ENCODE measurements around the gene MNDA. TPM values are rescaled to one million over a fixed set of nuclear protein-coding genes. Genes with fewer than 3 reads are reported as not detected.

Gene MNDA
- total RNA-seq, 2 experiments from 2014 or later, result not detected

DNA sequence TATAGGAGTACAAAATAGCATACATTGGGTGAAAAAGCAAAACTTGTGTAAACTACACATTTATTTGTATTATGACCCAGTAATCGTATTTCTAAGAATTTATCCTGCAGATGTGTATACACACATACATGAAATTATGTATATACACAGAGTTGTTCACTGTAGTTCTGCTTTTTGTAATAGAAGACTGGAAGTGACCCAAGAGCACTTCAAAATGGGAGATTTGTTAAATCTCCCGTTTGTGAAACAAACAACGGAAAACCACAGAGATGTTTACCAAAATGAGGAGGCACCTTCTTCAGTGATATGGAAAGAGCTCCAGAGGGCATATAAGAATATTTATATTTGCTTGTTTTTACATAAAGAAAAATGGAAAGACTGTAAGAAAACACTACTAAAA lies 18.0 kb upstream of the MNDA start:
- intact Hi-C loops (cut with micrococcal nuclease), result no loop called here
- CTCF ChIA-PET, result interaction anchor here (0.6 kb wide), 1 partner anchor 259 kb away, joined by 4 read pairs; no protein-coding TSS in a partner anchor
- no peaks in the 10 kb centered on the region for H3K4me1 Mint-ChIP-seq (ENCODE audit: low read depth)
- no peaks in the 10 kb centered on the region for H3K9me3 Mint-ChIP-seq
- DNase-seq, result no peak
- no peak overlapping the region for H3K4me3 Mint-ChIP-seq
- peaks cover 1% of the 10 kb centered on the region for H3K27me3 Mint-ChIP-seq (ENCODE audit: low read depth)
- H3K27ac Mint-ChIP-seq, result no peak overlapping the region
- no peaks in the 10 kb centered on the region for H3K36me3 Mint-ChIP-seq (ENCODE audit: low read depth)

DNA sequence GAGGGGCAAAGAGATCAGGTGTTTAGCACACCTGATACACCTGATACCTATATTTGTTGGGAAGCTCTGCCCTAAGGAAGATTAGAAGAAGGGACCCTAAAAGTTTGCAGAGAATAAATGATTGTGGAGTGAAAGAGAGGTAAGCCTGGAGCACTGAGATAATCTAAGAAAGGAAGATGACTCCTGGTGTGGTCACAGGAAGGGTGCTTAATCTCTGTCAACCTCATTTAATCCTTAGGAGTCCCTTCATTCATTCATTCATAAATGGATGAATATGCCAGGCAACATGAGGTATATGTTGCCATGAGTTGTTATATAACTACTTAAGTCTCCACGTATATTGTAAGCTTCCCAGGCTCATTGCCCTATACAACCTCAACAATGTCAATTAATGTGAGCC lies 16.2 kb upstream of the MNDA start:
- intact Hi-C loops (cut with micrococcal nuclease), result loop anchor here (5.0 kb wide), 1 partner anchor 182 kb away; no protein-coding TSS in a partner anchor
- CTCF ChIA-PET, result no interaction called here

DNA sequence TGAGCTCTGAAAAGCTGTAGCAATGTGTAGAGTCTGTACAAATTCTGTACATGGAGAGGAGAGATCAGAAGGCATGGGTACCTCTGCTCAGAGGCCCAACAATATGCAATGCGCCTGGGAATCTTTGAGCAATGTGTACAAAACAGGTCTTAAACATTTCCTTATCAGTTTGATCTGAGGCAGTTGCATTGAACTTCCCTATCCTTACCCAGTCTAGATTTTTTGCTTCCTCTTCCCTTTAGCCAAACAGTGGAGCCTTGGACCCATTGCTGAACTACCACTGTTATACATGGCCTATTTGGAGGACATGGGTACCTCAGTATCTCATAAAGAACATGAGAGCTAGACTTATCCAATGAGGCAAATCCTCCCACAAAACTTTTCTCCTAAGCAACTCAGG lies 12.6 kb upstream of the MNDA start:
- Mint-ChIP-seq H3K27me3 (ENCODE audit: low read depth) (peaks cover 7% of the 10 kb centered on the region), H3K36me3 (ENCODE audit: low read depth) (no peaks in the 10 kb centered on the region), H3K27ac (no peak overlapping the region), H3K4me1 (ENCODE audit: low read depth) (peaks cover 12% of the 10 kb centered on the region), H3K9me3 (no peaks in the 10 kb centered on the region), H3K4me3 (no peak overlapping the region)
- CTCF ChIA-PET, result interaction anchor here (0.8 to 1.8 kb wide), 3 partner anchors 14 to 180 kb away, joined by 3 to 5 read pairs (median 3); no protein-coding TSS in a partner anchor
- DNase-seq, result no peak
- intact Hi-C loops (cut with micrococcal nuclease), result loop anchor here (5.0 kb wide), 1 partner anchor 179 kb away; no protein-coding TSS in a partner anchor

More for the DNA sequence above, 16.2 kb upstream of the MNDA start:
- DNase-seq, result no peak
- Mint-ChIP-seq H3K4me3 (no peak overlapping the region), H3K4me1 (ENCODE audit: low read depth) (peaks cover 12% of the 10 kb centered on the region), H3K36me3 (ENCODE audit: low read depth) (no peaks in the 10 kb centered on the region), H3K27me3 (ENCODE audit: low read depth) (peaks cover 1% of the 10 kb centered on the region), H3K9me3 (no peaks in the 10 kb centered on the region), H3K27ac (no peak overlapping the region)

DNA sequence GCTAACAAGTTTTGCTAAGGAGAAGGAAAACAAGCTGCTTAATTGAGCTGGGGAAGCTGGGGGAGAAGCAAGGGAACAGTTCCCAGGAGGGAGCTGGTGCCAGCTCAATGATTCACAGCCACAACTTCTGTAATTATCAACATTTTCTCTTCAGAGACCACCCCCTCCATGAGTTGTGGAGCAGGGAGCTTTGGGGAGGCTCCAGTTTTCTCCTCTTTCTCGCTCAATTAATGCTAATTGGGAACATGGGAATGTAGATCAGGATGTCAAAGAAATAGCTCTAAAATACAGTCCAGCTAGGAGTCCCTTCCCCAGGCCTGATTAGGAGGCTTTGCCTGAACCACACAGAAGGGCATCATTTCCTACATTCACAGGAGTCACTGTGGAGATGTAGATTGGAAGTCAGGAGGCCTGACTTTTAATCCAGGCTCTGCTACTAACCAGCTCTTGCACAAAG lies 12.1 kb upstream of the MNDA start:
- intact Hi-C loops (cut with micrococcal nuclease), result loop anchor here (1.0 to 5.0 kb wide), 2 partner anchors 150 to 178 kb away; no protein-coding TSS in a partner anchor
- Mint-ChIP-seq H3K9me3 (no peaks in the 10 kb centered on the region), H3K4me1 (ENCODE audit: low read depth) (peaks cover 12% of the 10 kb centered on the region), H3K36me3 (ENCODE audit: low read depth) (no peaks in the 10 kb centered on the region), H3K4me3 (no peak overlapping the region), H3K27me3 (ENCODE audit: low read depth) (peaks cover 8% of the 10 kb centered on the region), H3K27ac (no peak overlapping the region)
- DNase-seq, result no peak
- CTCF ChIA-PET, result interaction anchor here (0.8 to 1.8 kb wide), 3 partner anchors 14 to 179 kb away, joined by 3 to 5 read pairs (median 3); no protein-coding TSS in a partner anchor

DNA sequence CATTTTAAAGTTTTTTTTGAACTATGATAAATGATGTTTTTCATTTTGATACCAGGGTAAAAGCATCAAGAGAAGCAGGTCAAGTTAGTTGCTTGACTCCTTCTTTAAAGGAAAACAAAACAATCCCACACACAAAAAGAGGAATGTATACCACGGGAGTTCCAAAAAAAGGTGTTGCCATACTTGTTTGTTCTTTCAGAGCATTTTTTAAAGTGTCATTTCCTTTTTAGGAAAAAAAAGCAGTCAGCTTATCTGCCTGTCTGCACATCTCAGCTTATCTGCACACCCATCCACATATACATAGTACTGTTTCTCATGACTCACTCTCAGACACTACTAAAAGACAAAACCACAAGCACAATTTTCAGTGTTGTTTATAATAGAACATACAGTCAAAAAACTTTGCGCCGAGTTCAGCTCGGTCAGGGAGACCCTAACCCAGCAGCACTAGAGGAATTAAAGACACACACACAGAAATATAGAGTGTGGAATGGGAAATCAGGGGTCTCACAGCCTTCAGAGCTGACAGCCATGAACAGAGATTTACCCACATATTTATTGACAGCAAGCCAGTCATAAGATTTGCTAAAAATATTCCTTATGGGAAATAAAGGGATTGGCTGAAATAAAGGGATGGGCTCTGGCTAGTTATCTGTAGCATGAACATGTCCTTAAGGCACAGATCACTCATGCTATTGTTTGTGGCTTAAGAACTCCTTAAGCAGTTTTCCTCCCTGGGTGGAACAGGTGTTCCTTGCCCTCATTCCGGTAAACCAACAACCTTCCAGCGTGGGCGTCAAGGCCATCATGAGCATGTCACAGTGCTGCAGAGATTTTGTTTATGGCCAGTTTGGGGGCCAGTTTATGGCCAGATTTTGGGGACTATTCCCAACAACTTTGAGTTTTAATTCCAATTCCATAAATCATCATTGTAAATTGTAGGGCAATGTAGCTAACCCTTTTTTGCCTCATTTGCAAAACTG lies 11.4 kb upstream of the MNDA start:
- Mint-ChIP-seq H3K36me3 (ENCODE audit: low read depth) (no peaks in the 10 kb centered on the region), H3K4me1 (ENCODE audit: low read depth) (peaks cover 12% of the 10 kb centered on the region), H3K9me3 (no peaks in the 10 kb centered on the region), H3K4me3 (no peak overlapping the region), H3K27ac (no peak overlapping the region), H3K27me3 (ENCODE audit: low read depth) (peaks cover 15% of the 10 kb centered on the region)
- intact Hi-C loops (cut with micrococcal nuclease), result loop anchor here (1.0 to 5.0 kb wide), 2 partner anchors 150 to 178 kb away; no protein-coding TSS in a partner anchor
- DNase-seq, result peak; percentile 7
- CTCF ChIA-PET, result interaction anchor here (0.8 to 1.8 kb wide), 2 partner anchors 13 to 178 kb away, joined by 3 to 5 read pairs; no protein-coding TSS in a partner anchor

DNA sequence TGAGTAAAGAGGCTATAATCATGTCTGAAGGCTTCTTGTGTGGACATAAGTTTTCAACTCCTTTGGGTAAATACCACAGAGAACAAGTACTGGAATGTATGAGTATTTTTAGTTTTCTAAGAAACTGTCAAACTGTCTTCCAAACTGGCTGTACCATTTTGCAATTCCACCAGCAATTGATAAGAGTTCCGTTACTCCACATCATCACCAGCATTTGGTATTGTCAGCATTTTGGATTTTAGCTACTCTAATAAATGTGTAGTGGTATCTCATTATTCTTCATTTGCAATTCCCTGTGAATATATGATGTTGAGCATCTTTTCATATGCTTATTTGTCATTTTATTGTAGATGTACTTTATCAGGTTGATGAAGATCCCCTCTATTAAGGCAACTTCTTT lies 9.4 kb upstream of the MNDA start:
- Mint-ChIP-seq H3K27ac (no peak overlapping the region), H3K9me3 (no peaks in the 10 kb centered on the region), H3K27me3 (ENCODE audit: low read depth) (peaks cover 15% of the 10 kb centered on the region), H3K4me3 (no peak overlapping the region), H3K36me3 (ENCODE audit: low read depth) (no peaks in the 10 kb centered on the region), H3K4me1 (ENCODE audit: low read depth) (peaks cover 12% of the 10 kb centered on the region)
- no peak for DNase-seq
- CTCF ChIA-PET, result interaction anchor here (0.6 kb wide), 1 partner anchor 29 kb away, joined by 9 read pairs; no protein-coding TSS in a partner anchor
- intact Hi-C loops (cut with micrococcal nuclease), result no loop called here

DNA sequence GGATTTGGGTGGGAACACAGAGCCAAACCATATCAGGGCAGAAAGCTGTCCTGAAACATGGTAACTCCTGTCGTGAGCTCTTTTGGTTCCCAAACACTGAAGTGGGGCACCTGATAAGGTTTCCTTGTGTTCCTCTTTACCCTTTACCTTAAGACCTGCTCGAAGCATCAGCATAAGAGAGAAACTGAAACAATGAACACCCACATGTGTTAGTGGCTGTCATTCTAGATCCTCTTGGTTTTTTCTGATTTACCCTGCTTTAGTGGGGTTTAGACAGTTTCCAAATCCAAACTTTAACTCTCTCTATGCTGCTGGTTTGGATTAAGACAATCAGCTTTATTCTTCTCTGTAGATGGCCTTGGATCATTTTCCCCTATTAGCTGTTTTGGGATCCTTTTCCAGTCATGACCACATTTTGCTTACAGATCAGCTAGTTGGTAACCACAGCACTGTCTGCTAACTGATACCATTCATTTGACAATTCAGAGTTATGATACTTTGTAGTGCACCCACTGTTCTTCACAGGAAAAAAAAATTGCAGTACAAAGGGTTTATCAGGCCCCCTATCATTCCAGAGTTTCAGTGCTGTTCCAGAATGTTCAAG lies 975 bp upstream of the MNDA start:
- peaks cover 11% of the 10 kb centered on the region for H3K9me3 Mint-ChIP-seq
- CTCF ChIA-PET, result no interaction called here
- no peaks in the 10 kb centered on the region for H3K27me3 Mint-ChIP-seq (ENCODE audit: low read depth)
- no peak overlapping the region for H3K4me3 Mint-ChIP-seq
- DNase-seq, result no peak
- H3K27ac Mint-ChIP-seq, result no peak overlapping the region
- intact Hi-C loops (cut with micrococcal nuclease), result no loop called here
- peaks cover 2% of the 10 kb centered on the region for H3K36me3 Mint-ChIP-seq (ENCODE audit: low read depth)
- peaks cover 14% of the 10 kb centered on the region for H3K4me1 Mint-ChIP-seq (ENCODE audit: low read depth)

DNA sequence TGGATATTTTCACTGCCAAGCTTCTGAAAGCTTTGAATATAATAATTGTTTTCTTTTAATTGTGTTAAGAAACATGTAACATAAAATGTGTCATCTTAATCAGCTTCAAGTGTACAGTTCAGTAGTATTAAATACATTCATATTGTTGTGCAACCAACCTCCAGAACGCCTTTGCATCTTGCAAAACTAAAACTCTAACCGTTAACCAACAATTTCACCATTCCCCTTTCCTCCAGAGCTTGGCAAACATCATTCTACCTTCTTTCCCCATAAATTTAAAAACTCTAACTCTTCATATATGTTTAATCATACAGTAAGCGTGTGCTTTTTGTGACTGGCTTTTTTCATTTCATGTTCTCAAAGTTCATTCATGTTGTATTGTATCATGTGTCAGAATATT lies 2.1 kb downstream of the MNDA start:
- intact Hi-C loops (cut with micrococcal nuclease), result no loop called here
- Mint-ChIP-seq H3K27ac (no peak overlapping the region), H3K4me3 (no peak overlapping the region), H3K36me3 (ENCODE audit: low read depth) (peaks cover 2% of the 10 kb centered on the region), H3K27me3 (ENCODE audit: low read depth) (no peaks in the 10 kb centered on the region), H3K4me1 (ENCODE audit: low read depth) (peaks cover 14% of the 10 kb centered on the region), H3K9me3 (peaks cover 9% of the 10 kb centered on the region)
- CTCF ChIA-PET, result interaction anchor here (1.1 kb wide), 1 partner anchor 14 kb away, joined by 3 read pairs; no protein-coding TSS in a partner anchor
- DNase-seq, result no peak

DNA sequence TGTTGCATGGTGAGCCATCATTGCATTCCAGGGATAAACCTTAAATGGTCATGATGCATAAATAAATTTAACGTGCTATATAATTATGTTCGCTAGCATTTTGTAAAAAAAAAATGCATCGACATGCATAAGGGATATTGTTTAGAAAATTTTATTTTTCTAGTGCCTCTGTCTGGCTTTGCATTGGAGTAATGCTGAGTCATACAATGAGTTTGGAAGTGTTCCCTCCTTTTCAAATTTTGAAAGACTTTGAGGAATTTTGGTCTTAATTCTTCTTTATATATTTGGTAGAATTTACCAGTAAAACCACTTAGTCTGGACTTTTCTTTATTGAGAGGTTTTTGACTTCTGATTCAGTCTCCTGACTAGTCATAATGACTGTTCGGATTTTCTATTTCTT lies 4.9 kb downstream of the MNDA start:
- Mint-ChIP-seq H3K27ac (no peak overlapping the region), H3K4me3 (no peak overlapping the region), H3K9me3 (peaks cover 2% of the 10 kb centered on the region), H3K4me1 (ENCODE audit: low read depth) (no peaks in the 10 kb centered on the region), H3K27me3 (ENCODE audit: low read depth) (peaks cover 4% of the 10 kb centered on the region), H3K36me3 (ENCODE audit: low read depth) (no peaks in the 10 kb centered on the region)
- no peak for DNase-seq
- intact Hi-C loops (cut with micrococcal nuclease), result no loop called here
- CTCF ChIA-PET, result no interaction called here

DNA sequence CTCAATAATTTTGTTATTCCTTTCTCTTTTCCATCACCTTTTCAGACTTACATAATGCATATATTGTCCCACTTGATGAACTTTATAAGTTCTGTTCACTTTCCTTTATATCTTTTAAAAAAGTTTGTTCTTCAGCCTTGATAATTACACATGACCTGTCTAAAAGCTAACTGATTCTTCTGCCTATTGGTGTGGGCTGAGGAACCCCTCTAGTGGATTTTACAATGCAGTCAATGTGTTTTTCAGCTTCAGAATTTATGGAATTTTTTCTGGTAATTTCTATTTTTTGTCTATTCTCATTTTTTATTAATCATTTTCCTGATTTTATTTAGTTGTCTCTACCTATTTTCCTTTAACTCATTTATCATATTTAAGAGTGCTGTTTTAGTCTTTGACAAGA lies 7.5 kb downstream of the MNDA start:
- intact Hi-C loops (cut with micrococcal nuclease), result no loop called here
- CTCF ChIA-PET, result no interaction called here
- H3K4me1 Mint-ChIP-seq (ENCODE audit: low read depth), result no peaks in the 10 kb centered on the region
- H3K9me3 Mint-ChIP-seq, result peaks cover 2% of the 10 kb centered on the region
- no peak for DNase-seq
- H3K4me3 Mint-ChIP-seq, result no peak overlapping the region
- no peak overlapping the region for H3K27ac Mint-ChIP-seq
- H3K36me3 Mint-ChIP-seq (ENCODE audit: low read depth), result no peaks in the 10 kb centered on the region
- peaks cover 9% of the 10 kb centered on the region for H3K27me3 Mint-ChIP-seq (ENCODE audit: low read depth)

DNA sequence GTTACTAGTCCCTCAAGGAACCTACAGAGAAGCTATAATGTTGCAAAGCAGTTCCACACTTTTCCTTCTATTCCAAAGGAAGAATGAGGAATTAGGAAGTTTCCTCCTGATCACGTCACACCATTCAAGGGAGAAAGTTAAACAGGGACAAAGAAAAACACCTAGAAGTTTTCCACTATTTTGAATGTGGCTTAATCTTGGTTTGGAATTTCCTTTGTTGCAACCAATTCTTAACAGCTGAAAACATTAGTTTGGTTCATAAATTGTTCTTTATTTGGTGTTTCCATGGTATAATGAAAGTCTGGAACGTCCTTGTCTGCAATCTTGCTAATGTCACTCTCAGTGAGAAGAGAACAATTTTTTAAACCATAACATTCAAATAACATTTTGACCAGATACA lies 8.4 kb downstream of the MNDA start:
- no peak overlapping the region for H3K27ac Mint-ChIP-seq
- intact Hi-C loops (cut with micrococcal nuclease), result no loop called here
- no peak overlapping the region for H3K4me3 Mint-ChIP-seq
- peaks cover 9% of the 10 kb centered on the region for H3K27me3 Mint-ChIP-seq (ENCODE audit: low read depth)
- no peaks in the 10 kb centered on the region for H3K36me3 Mint-ChIP-seq (ENCODE audit: low read depth)
- CTCF ChIA-PET, result no interaction called here
- DNase-seq, result no peak
- H3K9me3 Mint-ChIP-seq, result peaks cover 2% of the 10 kb centered on the region
- no peaks in the 10 kb centered on the region for H3K4me1 Mint-ChIP-seq (ENCODE audit: low read depth)

DNA sequence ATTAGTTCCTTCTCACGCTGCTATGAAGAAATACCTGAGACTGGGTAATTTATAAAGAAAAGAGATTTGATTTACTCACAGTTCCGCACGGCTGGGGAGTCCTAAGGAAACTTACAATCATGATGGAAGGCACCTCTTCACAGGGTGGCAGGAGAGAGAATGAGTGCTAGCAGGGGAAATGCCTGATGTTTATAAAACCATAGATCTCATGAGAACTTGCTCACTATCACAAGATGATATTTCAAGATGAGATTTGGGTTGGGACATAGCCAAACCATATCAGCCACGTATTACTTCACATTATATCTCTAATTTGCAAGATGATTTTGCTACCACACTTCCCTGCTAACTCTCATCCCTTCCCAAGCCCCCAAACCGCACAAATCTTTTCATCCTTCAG lies 9.1 kb downstream of the MNDA start:
- no peak for DNase-seq
- intact Hi-C loops (cut with micrococcal nuclease), result no loop called here
- Mint-ChIP-seq H3K4me1 (ENCODE audit: low read depth) (no peaks in the 10 kb centered on the region), H3K9me3 (peaks cover 2% of the 10 kb centered on the region), H3K27me3 (ENCODE audit: low read depth) (peaks cover 10% of the 10 kb centered on the region), H3K27ac (no peak overlapping the region), H3K4me3 (no peak overlapping the region), H3K36me3 (ENCODE audit: low read depth) (no peaks in the 10 kb centered on the region)
- CTCF ChIA-PET, result no interaction called here

Measured in activated naive CD4-positive, alpha-beta T cell treated with anti-CD3 and anti-CD28 coated beads for 36 hours (primary cell).